Muscle layer of duodenum (tissue), 2 donors: ENCODE results near the gene NAV2.

Source experiments
- H3K27ac ChIP-seq: one replicate; pipeline ENCODE4 v1.7.0; 2013; ENCODE audit warnings: mild to moderate bottlenecking, low read length
- H3K27me3 ChIP-seq: one replicate; pipeline ENCODE4 v1.7.0; 2013; ENCODE audit warnings: low read depth, mild to moderate bottlenecking, control low read depth, low read length
- H3K36me3 ChIP-seq, 2 donors: one replicate each; pipeline ENCODE4 v1.7.0; 2013; ENCODE audit warnings: low read length in 2 of 2, control low read depth in 1 of 2, mild to moderate bottlenecking in 1 of 2; ENCODE audit not compliant: insufficient read depth in 2 of 2, control insufficient read depth in 1 of 2
- H3K4me1 ChIP-seq, 2 donors: one replicate each; pipeline ENCODE4 v1.7.0; 2013; ENCODE audit warnings: low read length in 2 of 2, mild to moderate bottlenecking in 2 of 2, control low read depth in 1 of 2, moderate library complexity in 1 of 2; ENCODE audit not compliant: insufficient read depth in 2 of 2, control insufficient read depth in 1 of 2
- H3K4me3 ChIP-seq, 2 donors: one replicate each; pipeline ENCODE4 v1.7.0; 2013; ENCODE audit warnings: low read length in 2 of 2, low read depth in 1 of 2, mild to moderate bottlenecking in 1 of 2
- H3K9me3 ChIP-seq, 2 donors: one replicate each; pipeline ENCODE4 v1.7.0; 2013; ENCODE audit warnings: low read length in 2 of 2, control low read depth in 1 of 2, mild to moderate bottlenecking in 1 of 2; ENCODE audit not compliant: control insufficient read depth in 1 of 2
- donor health status: healthy.

The NAV2 gene

DNA sequence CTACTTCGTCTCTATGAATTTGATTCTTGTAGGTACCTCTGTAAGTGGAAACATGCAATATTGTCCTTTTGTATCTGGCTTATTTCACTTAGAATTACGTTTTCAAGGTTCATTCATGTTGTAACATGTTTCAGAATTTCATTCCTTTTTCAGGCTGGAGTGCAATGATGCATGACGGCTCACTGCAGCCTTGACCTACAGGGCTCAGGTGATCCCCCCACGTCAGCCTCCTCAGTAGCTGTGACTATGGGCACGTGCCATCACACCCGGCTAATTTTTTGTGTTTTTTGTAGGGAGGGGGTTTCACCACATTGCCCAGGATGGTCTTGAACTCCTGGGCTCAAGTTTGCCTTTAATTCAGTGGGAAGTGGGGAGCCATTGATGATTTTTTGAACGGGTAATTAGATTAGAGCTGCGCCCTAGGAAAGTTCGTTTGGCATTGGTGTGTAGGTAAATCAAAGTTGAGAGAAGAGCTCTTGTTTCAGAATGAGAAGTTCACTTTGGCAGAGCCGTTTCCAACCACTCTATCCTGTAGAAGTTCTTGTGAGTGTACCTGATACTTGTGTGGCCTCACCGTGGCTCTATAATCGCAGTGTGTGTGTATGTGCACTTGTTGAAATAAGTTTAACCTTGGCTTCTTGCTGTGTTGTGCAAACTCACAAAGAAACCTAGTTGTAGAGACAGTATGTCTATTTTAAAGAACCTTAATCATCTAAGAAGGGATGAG is 115.9 kb downstream of the NAV2 start:
- Histone ChIP-seq H3K4me1 (no peaks in the 10 kb centered on the region), H3K27ac (no peak overlapping the region), H3K4me3 (no peak overlapping the region), H3K36me3 (peaks cover 0 to 11% of the 10 kb centered on the region in 2 donors), H3K27me3 (no peaks in the 10 kb centered on the region), H3K9me3 (no peaks in the 10 kb centered on the region)

DNA sequence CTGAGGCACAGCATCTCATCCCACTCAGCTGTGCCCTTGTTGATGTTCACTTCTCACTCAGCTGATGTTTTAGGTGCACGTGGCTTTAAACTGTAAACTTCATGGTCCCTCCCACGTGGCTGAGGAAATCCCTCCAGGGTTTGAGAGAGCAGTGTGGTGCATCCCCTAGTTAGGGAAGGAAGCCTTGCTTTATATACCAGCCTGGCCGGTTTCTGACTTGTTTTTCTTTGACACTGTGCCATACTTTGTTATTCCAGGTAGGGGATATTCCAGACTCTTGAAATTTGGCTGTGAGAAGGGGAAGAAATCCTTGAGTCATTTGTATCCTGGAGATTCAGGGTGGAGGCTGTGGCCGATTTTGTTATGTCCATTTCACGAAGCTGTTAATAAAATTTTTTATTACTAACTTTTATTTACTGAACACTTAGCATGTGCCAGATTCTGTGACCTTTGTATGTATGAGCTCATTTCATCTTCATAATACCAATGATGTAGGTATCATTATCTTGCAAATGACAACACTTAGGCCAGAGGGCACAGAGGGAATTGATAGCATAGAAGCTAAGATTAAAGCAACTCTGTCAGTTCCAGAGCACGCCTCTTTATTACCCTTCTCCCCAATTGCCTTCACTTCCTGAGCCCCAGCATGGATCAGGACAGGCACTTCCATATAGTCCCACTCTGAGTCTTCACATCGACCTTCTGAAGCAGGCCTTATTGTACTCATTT is 116.6 kb downstream of the NAV2 start:
- no peaks in the 10 kb centered on the region for H3K27me3 ChIP-seq
- H3K4me1 ChIP-seq: no peaks in the 10 kb centered on the region
- no peak overlapping the region for H3K4me3 ChIP-seq
- no peak overlapping the region for H3K27ac ChIP-seq
- H3K9me3 ChIP-seq: no peaks in the 10 kb centered on the region
- H3K36me3 ChIP-seq: peaks cover 0 to 15% of the 10 kb centered on the region in 2 donors

DNA sequence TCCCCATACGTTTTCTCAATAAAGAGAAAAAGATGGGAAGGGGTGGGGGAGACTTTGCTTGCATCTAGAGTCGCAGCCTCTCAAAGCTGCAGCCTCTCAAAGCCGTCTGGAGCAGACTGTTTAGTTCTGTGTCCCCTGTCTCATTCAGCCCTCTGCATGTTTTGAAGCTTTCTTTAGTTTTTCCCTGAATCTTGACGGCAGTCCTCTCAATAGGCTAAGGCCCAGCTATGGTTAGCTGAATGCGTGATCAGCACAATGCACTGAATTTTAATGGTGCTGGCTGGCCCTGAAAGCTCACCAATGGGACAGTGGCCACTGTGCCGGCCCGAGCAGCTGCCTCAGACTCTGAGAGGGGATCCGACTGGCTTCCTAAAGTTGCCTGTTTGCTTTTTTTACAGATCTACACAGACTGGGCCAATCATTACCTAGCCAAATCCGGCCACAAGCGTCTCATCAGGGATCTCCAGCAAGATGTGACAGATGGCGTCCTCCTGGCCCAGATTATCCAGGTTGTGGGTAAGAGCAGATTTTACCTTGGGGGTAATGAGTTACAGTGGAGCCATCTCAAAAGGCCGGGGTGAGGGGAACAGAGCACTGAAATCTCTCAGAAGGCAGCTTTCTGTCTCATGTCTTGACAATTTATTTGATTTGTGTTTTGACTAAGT is 119.6 kb downstream of the NAV2 start:
- no peak overlapping the region for H3K27ac ChIP-seq

DNA sequence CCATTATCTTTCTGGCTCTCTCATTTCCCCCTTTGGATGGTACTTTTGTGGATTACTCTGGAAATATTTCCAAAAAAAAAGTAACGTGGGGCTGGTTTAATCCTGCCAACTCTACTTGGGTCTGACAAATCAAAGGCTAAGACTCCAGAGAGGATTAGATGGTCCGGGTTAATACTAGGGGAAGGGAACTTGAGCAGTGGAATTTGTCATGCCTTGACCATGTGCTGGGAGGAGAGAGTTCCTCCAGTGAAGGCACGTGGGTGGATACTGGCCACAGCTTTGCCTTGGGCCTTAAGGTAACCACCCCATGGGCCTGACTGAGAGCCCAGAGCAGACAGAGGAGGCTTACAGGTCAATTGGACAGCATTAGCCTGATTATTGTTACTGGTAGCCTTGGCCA is 120.3 kb downstream of the NAV2 start:
- Histone ChIP-seq H3K27me3 (no peaks in the 10 kb centered on the region), H3K9me3 (no peaks in the 10 kb centered on the region), H3K4me3 (no peak overlapping the region), H3K4me1 (no peaks in the 10 kb centered on the region), H3K36me3 (peaks cover 0 to 15% of the 10 kb centered on the region in 2 donors), H3K27ac (no peak overlapping the region)

More for the DNA sequence above, 119.6 kb downstream of the NAV2 start:
- Histone ChIP-seq H3K27me3 (no peaks in the 10 kb centered on the region), H3K9me3 (no peaks in the 10 kb centered on the region), H3K4me1 (no peaks in the 10 kb centered on the region), H3K36me3 (peaks cover 0 to 15% of the 10 kb centered on the region in 2 donors), H3K4me3 (no peak overlapping the region)

DNA sequence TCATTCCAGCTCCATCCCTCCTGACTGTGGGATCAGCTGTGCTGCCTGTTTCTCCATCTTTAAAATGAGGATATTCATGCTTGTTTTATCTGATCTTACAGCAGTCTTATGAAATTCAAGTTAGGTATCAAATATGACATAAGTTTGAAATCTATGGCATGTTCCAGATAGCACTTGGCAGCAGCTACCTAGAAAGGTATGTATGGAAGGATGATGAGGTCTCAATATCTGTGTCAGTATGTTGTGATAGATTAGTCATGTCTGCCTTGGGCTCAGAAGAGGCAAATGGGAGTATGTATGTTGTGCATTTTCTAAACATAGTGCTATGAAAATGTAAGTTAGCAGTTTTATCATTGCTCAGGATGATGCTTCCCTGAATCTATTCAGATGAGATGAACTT is 122.1 kb downstream of the NAV2 start:
- H3K36me3 ChIP-seq: peaks cover 0 to 15% of the 10 kb centered on the region in 2 donors
- H3K27me3 ChIP-seq: no peaks in the 10 kb centered on the region
- H3K27ac ChIP-seq: no peak overlapping the region
- H3K4me1 ChIP-seq: no peaks in the 10 kb centered on the region
- H3K4me3 ChIP-seq: no peak overlapping the region
- H3K9me3 ChIP-seq: no peaks in the 10 kb centered on the region

DNA sequence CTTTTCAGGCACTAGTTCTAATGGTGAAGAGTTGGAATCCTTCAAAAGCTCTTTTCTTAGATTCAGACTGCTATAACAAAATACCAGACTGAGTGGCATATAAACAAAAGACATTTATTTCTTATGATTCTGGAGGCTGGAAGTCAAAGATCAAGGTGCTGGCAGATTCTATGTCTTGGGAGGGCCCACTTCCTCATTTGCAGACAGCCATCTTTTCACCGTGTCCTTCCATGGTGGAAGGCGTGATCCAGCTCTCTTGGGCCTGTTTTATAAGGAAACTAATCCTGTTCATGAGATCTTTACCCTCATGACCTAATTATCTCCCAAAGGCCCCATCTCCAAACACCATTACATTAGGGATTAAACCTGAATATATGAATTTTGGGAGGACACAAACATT is 124.0 kb downstream of the NAV2 start:
- Histone ChIP-seq H3K27ac (no peak overlapping the region), H3K9me3 (no peaks in the 10 kb centered on the region), H3K4me3 (no peak overlapping the region), H3K27me3 (no peaks in the 10 kb centered on the region), H3K4me1 (no peaks in the 10 kb centered on the region), H3K36me3 (peaks cover 0 to 15% of the 10 kb centered on the region in 2 donors)

DNA sequence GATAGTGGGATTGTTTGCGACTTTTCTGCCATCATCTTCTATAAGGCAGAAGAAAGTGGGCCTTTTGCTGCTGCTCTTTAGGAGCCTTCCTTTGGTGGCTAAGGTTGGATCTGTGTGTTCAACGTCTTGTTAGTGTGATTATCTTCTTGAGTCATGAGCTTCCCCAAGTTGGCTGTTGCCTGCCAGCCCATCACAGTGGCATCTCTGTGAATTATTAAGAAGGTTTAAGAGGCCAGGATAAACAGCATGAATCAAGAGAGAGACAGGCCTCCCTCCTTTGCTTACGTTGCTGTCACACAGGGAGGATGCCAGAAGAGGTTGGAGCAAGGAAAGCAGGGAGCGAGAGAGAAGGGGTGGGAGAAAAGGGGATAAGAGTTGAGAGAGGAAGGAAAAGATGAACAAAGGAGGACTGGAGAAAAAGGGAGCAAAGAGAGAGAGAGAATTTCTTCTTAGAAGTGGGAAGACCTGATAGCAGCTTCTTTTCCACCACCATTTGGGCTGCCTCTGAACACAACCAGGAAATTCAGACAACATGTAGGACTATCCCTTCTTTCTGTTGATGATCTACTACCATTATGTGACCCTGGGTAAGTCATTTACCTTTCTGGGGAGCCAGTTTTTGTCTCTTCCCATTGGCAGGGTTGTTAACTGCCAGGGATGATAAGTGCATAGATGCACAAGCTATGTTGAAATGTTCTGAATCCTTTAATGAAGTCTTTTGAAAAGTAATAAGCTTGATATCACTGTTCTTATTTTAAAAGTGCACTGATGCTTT is 126.5 kb downstream of the NAV2 start:
- H3K36me3 ChIP-seq: no peaks in the 10 kb centered on the region
- H3K4me1 ChIP-seq: peaks cover 0 to 4% of the 10 kb centered on the region in 2 donors
- H3K4me3 ChIP-seq: no peak overlapping the region
- H3K9me3 ChIP-seq: no peaks in the 10 kb centered on the region
- no peak overlapping the region for H3K27ac ChIP-seq
- no peaks in the 10 kb centered on the region for H3K27me3 ChIP-seq

DNA sequence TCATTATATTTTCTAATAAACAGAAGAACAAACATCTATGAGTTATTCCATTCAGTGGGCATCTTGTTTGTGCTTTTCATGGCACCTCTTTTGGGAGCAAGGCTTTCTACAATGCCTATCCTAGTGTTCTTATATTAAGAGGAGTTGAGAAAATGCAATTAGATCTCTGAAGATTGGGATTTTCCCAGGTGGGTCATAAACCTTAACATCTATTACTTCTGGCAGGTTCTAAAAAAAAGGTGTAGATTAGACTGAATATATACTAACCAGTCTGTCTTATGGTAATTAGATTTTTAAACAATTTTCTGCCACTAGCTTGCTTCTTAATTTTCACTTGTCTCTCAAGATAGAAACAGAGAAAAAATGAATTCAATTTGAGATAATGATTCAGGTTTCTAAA is 128.3 kb downstream of the NAV2 start:
- Histone ChIP-seq H3K4me1 (peaks cover 0 to 9% of the 10 kb centered on the region in 2 donors), H3K4me3 (no peak overlapping the region), H3K36me3 (no peaks in the 10 kb centered on the region), H3K27me3 (no peaks in the 10 kb centered on the region), H3K9me3 (no peaks in the 10 kb centered on the region), H3K27ac (no peak overlapping the region)

DNA sequence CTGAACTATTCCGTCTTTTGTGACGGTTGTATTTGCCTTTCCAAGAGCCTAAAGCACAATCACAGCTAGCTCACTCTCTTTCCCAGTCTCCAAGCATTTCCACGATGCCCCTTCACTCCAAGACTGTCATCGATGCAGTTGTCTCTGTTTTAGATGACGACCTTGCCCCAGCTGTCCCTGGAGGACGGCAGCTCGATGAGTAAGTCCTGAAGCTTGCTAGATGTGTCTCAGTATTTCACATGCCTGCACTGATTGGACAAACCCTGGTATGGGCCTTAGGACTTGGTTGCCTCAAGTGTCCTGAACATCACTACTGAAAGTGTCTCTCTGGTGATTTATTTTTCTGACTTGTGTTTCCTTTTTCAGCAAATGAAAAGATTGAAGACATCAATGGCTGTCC is 129.9 kb downstream of the NAV2 start:
- Histone ChIP-seq H3K4me1 (peaks cover 0 to 22% of the 10 kb centered on the region in 2 donors), H3K9me3 (no peaks in the 10 kb centered on the region), H3K27ac (no peak overlapping the region), H3K4me3 (no peak overlapping the region), H3K27me3 (no peaks in the 10 kb centered on the region), H3K36me3 (no peaks in the 10 kb centered on the region)

DNA sequence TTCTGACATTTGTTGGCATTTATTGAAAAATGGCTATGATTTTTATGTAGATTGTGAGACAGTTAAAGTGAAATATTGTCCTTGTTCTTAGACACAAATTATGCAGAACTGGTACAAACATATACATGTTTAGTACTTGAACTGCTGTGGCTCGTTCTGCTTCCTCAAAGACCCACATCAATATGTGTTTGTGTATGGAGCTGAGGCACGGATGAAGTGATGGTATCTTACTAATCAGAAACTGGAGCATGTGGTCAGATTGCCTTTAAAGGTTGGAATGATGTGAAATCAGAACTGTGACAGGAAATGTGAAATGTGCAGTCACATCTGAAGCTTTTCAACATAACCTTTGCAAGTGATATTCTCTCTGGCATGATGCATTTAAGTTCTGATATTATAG is 130.4 kb downstream of the NAV2 start:
- Histone ChIP-seq H3K4me3 (no peak overlapping the region), H3K9me3 (no peaks in the 10 kb centered on the region), H3K4me1 (peaks cover 0 to 27% of the 10 kb centered on the region in 2 donors), H3K27ac (no peak overlapping the region), H3K36me3 (no peaks in the 10 kb centered on the region), H3K27me3 (no peaks in the 10 kb centered on the region)

DNA sequence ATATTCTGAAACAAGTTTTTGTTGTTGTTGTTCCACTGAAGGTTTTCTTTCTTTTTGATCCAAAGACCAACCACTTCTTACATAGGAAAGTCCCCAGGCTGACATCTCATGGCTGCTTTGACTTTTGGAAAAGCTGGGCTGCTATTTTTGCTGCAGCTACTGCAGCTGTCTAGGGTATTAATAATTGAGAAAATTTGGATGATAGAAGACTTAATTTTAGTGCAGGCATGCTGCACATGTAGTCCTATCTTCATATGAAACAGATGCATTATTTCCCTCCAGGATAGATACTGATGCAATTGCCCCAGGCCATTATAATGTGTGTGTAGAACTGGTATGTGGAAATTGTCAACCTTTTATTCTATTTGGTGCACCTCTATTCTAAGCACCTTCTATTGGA is 131.4 kb downstream of the NAV2 start:
- Histone ChIP-seq H3K36me3 (no peaks in the 10 kb centered on the region), H3K9me3 (no peaks in the 10 kb centered on the region), H3K27me3 (no peaks in the 10 kb centered on the region), H3K4me1 (peaks cover 0 to 27% of the 10 kb centered on the region in 2 donors), H3K4me3 (no peak overlapping the region), H3K27ac (no peak overlapping the region)
